ENCODE data around the gene LRRIQ3.

LRRIQ3 gene

DNA sequence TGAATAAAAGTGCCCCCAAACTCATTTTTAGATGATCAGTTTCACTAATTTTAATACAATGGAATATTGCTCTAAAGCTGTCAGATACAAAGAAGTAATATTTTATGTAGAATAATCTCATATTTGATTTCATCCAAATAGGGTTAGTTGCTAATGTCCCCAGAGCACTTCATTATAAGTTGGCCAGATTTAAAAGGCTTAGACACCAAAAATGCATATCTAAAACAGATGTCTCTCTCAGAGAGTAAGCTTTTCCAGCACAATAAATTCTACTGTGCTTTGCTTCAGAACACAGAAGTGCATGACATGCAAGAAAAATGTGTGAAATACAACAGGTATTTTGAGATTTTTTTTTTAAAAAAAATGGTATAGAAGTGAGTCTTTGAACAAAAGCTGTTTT is 194.2 kb downstream of the LRRIQ3 start:
- H3K27me3 ChIP-seq (replicated peaks; ENCODE audit: control insufficient read depth, insufficient read depth, low read length) = no peaks in the 10 kb centered on the region
- TF ChIP-seq, protein P1, sequence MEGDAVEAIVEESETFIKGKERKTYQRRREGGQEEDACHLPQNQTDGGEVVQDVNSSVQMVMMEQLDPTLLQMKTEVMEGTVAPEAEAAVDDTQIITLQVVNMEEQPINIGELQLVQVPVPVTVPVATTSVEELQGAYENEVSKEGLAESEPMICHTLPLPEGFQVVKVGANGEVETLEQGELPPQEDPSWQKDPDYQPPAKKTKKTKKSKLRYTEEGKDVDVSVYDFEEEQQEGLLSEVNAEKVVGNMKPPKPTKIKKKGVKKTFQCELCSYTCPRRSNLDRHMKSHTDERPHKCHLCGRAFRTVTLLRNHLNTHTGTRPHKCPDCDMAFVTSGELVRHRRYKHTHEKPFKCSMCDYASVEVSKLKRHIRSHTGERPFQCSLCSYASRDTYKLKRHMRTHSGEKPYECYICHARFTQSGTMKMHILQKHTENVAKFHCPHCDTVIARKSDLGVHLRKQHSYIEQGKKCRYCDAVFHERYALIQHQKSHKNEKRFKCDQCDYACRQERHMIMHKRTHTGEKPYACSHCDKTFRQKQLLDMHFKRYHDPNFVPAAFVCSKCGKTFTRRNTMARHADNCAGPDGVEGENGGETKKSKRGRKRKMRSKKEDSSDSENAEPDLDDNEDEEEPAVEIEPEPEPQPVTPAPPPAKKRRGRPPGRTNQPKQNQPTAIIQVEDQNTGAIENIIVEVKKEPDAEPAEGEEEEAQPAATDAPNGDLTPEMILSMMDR (IDR thresholded peaks at IDR 0.05; ENCODE audit: insufficient read depth, low read length, poor library complexity, severe bottlenecking) = no peak
- DNase-seq (ENCODE audit: extremely low read depth, insufficient read length) = no peak
- no peaks in the 10 kb centered on the region for H3K36me3 ChIP-seq (ENCODE audit: control insufficient read depth, insufficient read depth, low read length)
- no peak overlapping the region for H3K4me3 ChIP-seq (replicated peaks; ENCODE audit: low read depth, low read length)

DNA sequence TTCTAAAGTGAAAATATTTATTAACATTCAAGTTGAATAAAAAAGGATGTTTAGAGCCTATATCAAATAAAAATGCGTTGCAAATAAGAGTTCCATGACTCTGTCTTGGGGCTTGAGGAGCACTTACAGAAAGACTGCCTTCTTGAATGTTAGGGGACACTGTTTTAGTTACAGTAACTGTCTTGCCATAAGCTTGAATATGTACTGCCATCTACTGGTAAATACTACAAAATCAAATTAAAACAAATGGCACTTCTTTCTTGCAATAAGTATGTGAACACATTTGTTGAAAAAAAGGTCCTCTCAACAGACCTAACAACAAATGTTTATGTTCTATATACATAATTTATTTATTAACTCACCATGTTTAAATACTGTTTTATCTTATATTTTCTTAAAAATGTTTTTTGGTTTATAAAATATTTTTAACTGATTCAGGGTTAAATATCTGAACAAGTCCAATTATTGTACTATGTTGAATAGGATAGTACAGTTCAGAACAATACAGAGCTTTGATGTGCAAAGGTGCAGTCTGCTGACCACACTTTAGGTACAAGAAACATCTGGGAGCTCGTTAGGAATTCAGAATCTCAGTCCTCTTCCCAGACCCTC is 199.5 kb downstream of the LRRIQ3 start:
- no peaks in the 10 kb centered on the region for H3K36me3 ChIP-seq (ENCODE audit: control insufficient read depth, insufficient read depth, low read length)
- H3K4me3 ChIP-seq (replicated peaks; ENCODE audit: low read depth, low read length) = no peak overlapping the region
- TF ChIP-seq, protein P1 (IDR thresholded peaks at IDR 0.05; ENCODE audit: insufficient read depth, low read length, poor library complexity, severe bottlenecking) = peak; percentile 22
- no peaks in the 10 kb centered on the region for H3K27me3 ChIP-seq (replicated peaks; ENCODE audit: control insufficient read depth, insufficient read depth, low read length)
- DNase-seq (ENCODE audit: extremely low read depth, insufficient read length) = peak; percentile 15

DNA sequence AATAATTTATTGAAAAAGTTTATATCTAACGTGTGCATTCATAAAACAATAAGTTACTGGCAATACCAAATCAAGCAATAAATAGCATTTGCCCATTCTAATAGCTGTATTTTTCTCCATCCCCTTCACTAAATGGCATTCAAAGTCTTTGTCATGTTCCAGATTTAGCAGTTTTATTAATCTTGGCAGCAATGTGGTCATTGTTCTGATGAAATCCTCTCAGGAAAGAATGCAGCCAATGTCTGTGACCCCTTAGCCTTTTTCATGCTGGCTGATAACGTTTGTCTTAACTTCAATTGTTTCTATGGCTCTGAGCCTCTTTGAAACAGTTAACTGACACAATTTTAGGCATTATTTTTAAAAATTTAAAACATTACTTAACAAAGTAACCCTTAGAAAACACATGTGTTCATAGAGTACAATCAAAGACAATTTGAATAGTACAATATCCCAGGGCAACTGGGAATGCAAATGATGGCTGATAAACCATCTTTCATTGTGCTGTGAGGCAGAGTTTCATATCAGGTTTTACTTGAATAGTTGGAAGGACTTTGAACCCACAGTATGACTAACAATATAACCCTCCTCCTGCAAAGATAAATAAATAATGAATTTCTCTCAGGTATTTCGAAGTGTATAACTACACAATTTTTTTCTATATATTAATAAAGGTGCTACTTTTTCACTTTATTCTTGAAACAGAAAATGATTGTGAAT is 217.5 kb downstream of the LRRIQ3 start:
- no peak overlapping the region for H3K4me3 ChIP-seq (replicated peaks; ENCODE audit: low read depth, low read length)
- H3K36me3 ChIP-seq (ENCODE audit: control insufficient read depth, insufficient read depth, low read length) = no peaks in the 10 kb centered on the region
- DNase-seq (ENCODE audit: extremely low read depth, insufficient read length) = no peak
- TF ChIP-seq, protein P1 (IDR thresholded peaks at IDR 0.05; ENCODE audit: insufficient read depth, low read length, poor library complexity, severe bottlenecking) = no peak
- H3K27me3 ChIP-seq (replicated peaks; ENCODE audit: control insufficient read depth, insufficient read depth, low read length) = no peaks in the 10 kb centered on the region

DNA sequence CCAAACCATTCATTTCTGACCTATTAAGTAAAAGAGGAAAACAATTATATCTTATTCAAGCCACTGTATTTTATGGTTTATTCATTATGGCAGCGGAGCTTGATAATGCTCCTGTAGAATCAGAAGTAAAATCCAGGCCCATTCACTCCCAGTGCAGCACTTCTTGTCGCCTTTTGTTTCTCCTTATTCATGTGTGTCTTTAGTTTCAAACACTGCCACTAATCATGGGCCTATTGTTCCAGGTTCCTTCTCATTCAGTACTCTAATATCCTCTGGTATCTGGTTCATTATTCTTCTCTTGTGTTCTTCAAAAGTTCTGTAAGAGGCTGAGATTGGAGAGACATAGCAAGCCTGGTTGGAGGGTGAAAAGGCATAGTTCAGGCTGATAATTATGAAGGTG is 218.3 kb downstream of the LRRIQ3 start:
- TF ChIP-seq, protein P1 (IDR thresholded peaks at IDR 0.05; ENCODE audit: insufficient read depth, low read length, poor library complexity, severe bottlenecking) = no peak
- H3K4me3 ChIP-seq (replicated peaks; ENCODE audit: low read depth, low read length) = no peak overlapping the region
- H3K36me3 ChIP-seq (ENCODE audit: control insufficient read depth, insufficient read depth, low read length) = no peaks in the 10 kb centered on the region
- no peaks in the 10 kb centered on the region for H3K27me3 ChIP-seq (replicated peaks; ENCODE audit: control insufficient read depth, insufficient read depth, low read length)
- no peak for DNase-seq (ENCODE audit: extremely low read depth, insufficient read length)

DNA sequence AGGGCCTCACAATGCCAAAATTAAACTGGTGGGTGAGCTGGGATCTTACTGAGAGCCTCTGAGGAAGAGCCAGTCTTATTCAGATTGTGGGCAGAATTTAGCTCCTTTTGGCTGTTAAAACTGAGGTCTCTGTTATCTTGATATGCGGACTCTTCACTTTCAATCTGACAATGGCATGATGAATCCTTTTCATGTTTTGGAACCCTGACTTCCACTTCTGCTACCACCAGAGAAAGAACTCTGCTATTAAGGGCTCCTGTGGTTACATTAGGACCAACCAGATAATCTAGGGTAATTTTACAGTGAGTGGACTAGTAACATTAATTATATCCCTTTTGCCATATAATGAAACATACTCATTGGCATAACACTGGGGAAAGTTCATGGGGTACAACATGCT is 219.0 kb downstream of the LRRIQ3 start:
- TF ChIP-seq, protein P1 (IDR thresholded peaks at IDR 0.05; ENCODE audit: insufficient read depth, low read length, poor library complexity, severe bottlenecking) = no peak
- Histone ChIP-seq H3K36me3 (ENCODE audit: control insufficient read depth, insufficient read depth, low read length) (no peaks in the 10 kb centered on the region), H3K4me3 (replicated peaks; ENCODE audit: low read depth, low read length) (no peak overlapping the region), H3K27me3 (replicated peaks; ENCODE audit: control insufficient read depth, insufficient read depth, low read length) (no peaks in the 10 kb centered on the region)
- no peak for DNase-seq (ENCODE audit: extremely low read depth, insufficient read length)

Data from GM06990 (cell line).